Natural killer cell (primary cell): ENCODE results near the gene FAM210B. TPM values are rescaled to one million over a fixed set of nuclear protein-coding genes. Genes with fewer than 3 reads are reported as not detected.
"Not testable (repeated sequence)": the region's sequence is repeated elsewhere in the genome, so short reads cannot be mapped to it uniquely, and the experiment has no call there.

Experiments
- ATAC-seq, 3 donors: fragments of 150-1000 bp in 2 of 3; fragments of 200-7000 bp in 1 of 3; cut with Tn5 transposase; 1 replicate in 1 of 3; 2 replicates in 2 of 3; pipeline ENCODE4 v1.10.0; 2021; ENCODE audit warnings: mild to moderate bottlenecking in 2 of 3, moderate library complexity in 2 of 3
- DNase-seq, 2 donors: peaks; one replicate each; pipeline versions ENCODE4 v3.0.0 to v3.0.0-alpha.2; 2013 to 2021; ENCODE audit warnings: mixed read lengths in 1 of 2
- H3K27ac ChIP-seq: one replicate; pipeline ENCODE4 v1.5.1; 2013; ENCODE audit warnings: mild to moderate bottlenecking, low read length
- H3K27me3 ChIP-seq: one replicate; pipeline ENCODE4 v1.6.1; 2013; ENCODE audit warnings: low read length; ENCODE audit not compliant: control insufficient read depth, insufficient read depth
- H3K36me3 ChIP-seq: one replicate; pipeline ENCODE4 v1.6.1; 2013; ENCODE audit warnings: low read length; ENCODE audit not compliant: control insufficient read depth, insufficient read depth
- H3K4me1 ChIP-seq: one replicate; pipeline ENCODE4 v1.6.1; 2013; ENCODE audit warnings: low read length; ENCODE audit not compliant: control insufficient read depth, insufficient read depth
- H3K4me3 ChIP-seq: one replicate; pipeline ENCODE4 v1.5.1; 2013; ENCODE audit warnings: low read length
- H3K9me3 ChIP-seq: one replicate; pipeline ENCODE4 v1.6.1; 2013; ENCODE audit warnings: low read length; ENCODE audit not compliant: control insufficient read depth, insufficient read depth
- H3K27ac Mint-ChIP-seq, 2 donors: one replicate each; pipeline ENCODE4 v1.8.0; 2022; ENCODE audit warnings: mild to moderate bottlenecking in 2 of 2, mixed read lengths in 2 of 2, moderate library complexity in 1 of 2
- H3K27me3 Mint-ChIP-seq, 2 donors: one replicate each; pipeline ENCODE4 v1.8.0; 2022; ENCODE audit warnings: low read depth in 2 of 2, mixed read lengths in 2 of 2
- H3K36me3 Mint-ChIP-seq: one replicate; pipeline ENCODE4 v1.8.0; 2022; ENCODE audit warnings: mixed read lengths
- H3K4me1 Mint-ChIP-seq, 2 donors: one replicate each; pipeline ENCODE4 v1.8.0; 2022; ENCODE audit warnings: mixed read lengths in 2 of 2
- H3K4me3 Mint-ChIP-seq: one replicate; pipeline ENCODE4 v1.8.0; 2022; ENCODE audit warnings: mild to moderate bottlenecking, moderate library complexity, mixed read lengths
- H3K9me3 Mint-ChIP-seq, 2 donors: one replicate each; pipeline ENCODE4 v1.8.0; 2022; ENCODE audit warnings: mixed read lengths in 2 of 2
- CTCF ChIP-seq: fragments of 200-600 bp; IDR thresholded peaks from one replicate; pipeline ENCODE4 v1.8.0; 2022; ENCODE audit warnings: antibody characterized with exemption
- WGBS: methylation state at CpG from one replicate; pipeline ENCODE4 v1.1.7; 2013; ENCODE audit warnings: missing lambda C conversion rate; ENCODE audit not compliant: insufficient coverage; 5-methylcytosine and 5-hydroxymethylcytosine counted together
- intact Hi-C: fragments of 100-400 bp; cut with micrococcal nuclease; formaldehyde crosslinking; loops from one replicate; pipeline ENCODE4 v1.14.2; 2022
- total RNA-seq, 4 donors: library from RNA; stranded (reverse); fragments of 120-200 nt in 1 of 4; gene quantifications; one replicate each; pipeline versions ENCODE4 v1.2.3 to v1.2.4, GENCODE V29; 2013 to 2022

The FAM210B gene
- total RNA-seq, 3 donors from 2014 or later (not counting 1 experiment from before 2014, with no cell fraction given), result 6.4 to 11.5 (median 8.8) TPM

- Histone ChIP-seq H3K27me3 (no peaks in the 10 kb centered on the region), H3K4me1 (no peaks in the 10 kb centered on the region), H3K36me3 (peaks cover 73% of the 10 kb centered on the region), H3K27ac (no peak overlapping the region), H3K9me3 (no peaks in the 10 kb centered on the region), H3K4me3 (no peak overlapping the region)
- Mint-ChIP-seq H3K27ac (peak overlapping the region; percentile 80), H3K4me3 (no peak overlapping the region), H3K36me3 (peaks cover 28% of the 10 kb centered on the region), H3K4me1 (peaks cover 8 to 13% of the 10 kb centered on the region in 2 donors), H3K9me3 (no peaks in the 10 kb centered on the region), H3K27me3 (no peaks in the 10 kb centered on the region)
- peak in 1 of 2 donors; percentile 90 for DNase-seq
- intact Hi-C loops, result loop anchor here (1.0 kb wide), 3 partner anchors 68 to 116 kb away; partner anchors contain the start of gene RTF2
- peak; percentile 82 to 97 (median 83) for ATAC-seq
- TF ChIP-seq CTCF, result peak; percentile 96
Measured at GRCh38 chr20:56400001-56400640, 41.3 kb downstream of the FAM210B start.

- Mint-ChIP-seq H3K4me3 (no peak overlapping the region), H3K4me1 (peaks cover 7 to 8% of the 10 kb centered on the region in 2 donors), H3K9me3 (no peaks in the 10 kb centered on the region), H3K27ac (peak overlapping the region; percentile 47 to 48), H3K36me3 (peaks cover 19% of the 10 kb centered on the region), H3K27me3 (no peaks in the 10 kb centered on the region)
- no peak overlapping the region for H3K27ac ChIP-seq
- no peaks in the 10 kb centered on the region for H3K27me3 ChIP-seq
- 95% methylated on average over 26 of the region's 26 CpGs for WGBS
- DNase-seq (no peak), ATAC-seq (no peak)
- peaks cover 69% of the 10 kb centered on the region for H3K36me3 ChIP-seq
- H3K4me3 ChIP-seq, result no peak overlapping the region
- intact Hi-C loops, result no loop called here
- no peaks in the 10 kb centered on the region for H3K9me3 ChIP-seq
- H3K4me1 ChIP-seq, result no peaks in the 10 kb centered on the region
- no peak for TF ChIP-seq CTCF
Measured at GRCh38 chr20:56403465-56403864, 44.7 kb downstream of the FAM210B start.

GRCh38 chr20:56405356-56405755 is 46.6 kb downstream of the FAM210B start:
- peaks cover 13% of the 10 kb centered on the region for H3K36me3 Mint-ChIP-seq
- peaks cover 52% of the 10 kb centered on the region for H3K36me3 ChIP-seq
- H3K27ac ChIP-seq, H3K4me3 ChIP-seq, H3K9me3 ChIP-seq, H3K9me3 Mint-ChIP-seq, H3K4me3 Mint-ChIP-seq, ATAC-seq, H3K4me1 ChIP-seq, H3K27me3 ChIP-seq, H3K27me3 Mint-ChIP-seq, H3K4me1 Mint-ChIP-seq, DNase-seq, intact Hi-C loops: not testable (repeated sequence)
- WGBS, result 96% methylated on average over 12 of the region's 12 CpGs
- H3K27ac Mint-ChIP-seq, result peak overlapping the region; percentile 21 to 36

GRCh38 chr20:56406910-56407309 is 48.1 kb downstream of the FAM210B start:
- H3K36me3 ChIP-seq, result peaks cover 43% of the 10 kb centered on the region
- Mint-ChIP-seq H3K4me1 (peaks cover 8% of the 10 kb centered on the region in 2 donors), H3K9me3 (no peaks in the 10 kb centered on the region)

More at GRCh38 chr20:56406910-56407309, 48.1 kb downstream of the FAM210B start:
- Mint-ChIP-seq H3K4me3 (no peak overlapping the region), H3K36me3 (peaks cover 13% of the 10 kb centered on the region), H3K27ac (peak overlapping the region in 1 of 2 donors; percentile 40), H3K27me3 (no peaks in the 10 kb centered on the region)
- peaks cover 12% of the 10 kb centered on the region for H3K4me1 ChIP-seq
- TF ChIP-seq CTCF, result no peak
- H3K4me3 ChIP-seq, result no peak overlapping the region
- H3K27me3 ChIP-seq, result no peaks in the 10 kb centered on the region
- DNase-seq (no peak), ATAC-seq (no peak)
- 96% methylated on average over 2 of the region's 3 CpGs for WGBS
- no peak overlapping the region for H3K27ac ChIP-seq
- H3K9me3 ChIP-seq, result no peaks in the 10 kb centered on the region
- intact Hi-C loops, result no loop called here
